Pancreas (tissue), 10 donors: ENCODE results near the gene SYTL3. TPM values are rescaled to one million over a fixed set of nuclear protein-coding genes. Genes with fewer than 3 reads are reported as not detected.

Experiments used
- ATAC-seq, 4 donors: fragments of 200-7000 bp; cut with Tn5 transposase; one replicate each; pipeline versions ENCODE4 v1.8.0 to v1.9.1; 2020; ENCODE audit warnings: mild to moderate bottlenecking in 4 of 4, moderate library complexity in 4 of 4
- DNase-seq, 6 donors: peaks; one replicate each; pipeline ENCODE4 v3.0.0-alpha.2; 2020
- FAIRE-seq: peaks from 2 replicates; lab custom pipeline; 2012; peaks lifted over from hg19 to GRCh38; lab: Jason Lieb, UNC
- H3K27ac ChIP-seq, 4 donors: fragments of 200-600 bp; sonication (generic); 1 replicate in 3 of 4; 2 replicates in 1 of 4; pipeline versions ENCODE4 v1.5.0 to v1.8.0; 2020
- H3K27me3 ChIP-seq, 4 donors: fragments of 200-600 bp; one replicate each; pipeline ENCODE4 v1.8.0; 2021
- H3K36me3 ChIP-seq, 3 donors: fragments of 200-600 bp; sonication (generic) in 1 of 3; one replicate each; pipeline versions ENCODE4 v1.5.0 to v1.8.0; 2020 to 2021
- H3K4me1 ChIP-seq, 3 donors: fragments of 200-600 bp; one replicate each; pipeline ENCODE4 v1.8.0; 2021
- H3K4me3 ChIP-seq, 4 donors: fragments of 200-600 bp; sonication (generic) in 2 of 4; one replicate each; pipeline versions ENCODE4 v1.5.0 to v1.8.0; 2020 to 2021
- H3K9me3 ChIP-seq, 4 donors: fragments of 200-600 bp; one replicate each; pipeline ENCODE4 v1.8.0; 2021
- WGBS, 2 donors: extraction: QIAGEN DNeasy Blood & Tissue Kit; methylation state at CpG; one replicate each; pipeline ENCODE4 v1.1.7; 2013; 5-methylcytosine and 5-hydroxymethylcytosine counted together
- intact Hi-C, 3 donors: fragments of 100-400 bp; cut with DNase I; formaldehyde crosslinking; loops; one replicate each; pipeline versions ENCODE4 v1.11.1 to v1.14.2; 2022
- polyA plus RNA-seq, 2 donors: library from polyadenylated mRNA; stranded (reverse); fragments of 200-250 nt; gene quantifications; one replicate each; pipeline ENCODE4 v1.2.3, GENCODE V29; 2013
- total RNA-seq, 6 donors: library from RNA; stranded (reverse); fragmentation: NEBNext Ultra II Directional in 4 of 6; extraction: Animal tissue kit (Norgen Biotek cat#: 25700) in 4 of 6; gene quantifications; one replicate each; pipeline versions ENCODE4 v1.2.1 to v1.2.4, GENCODE V29; 2021 to 2023
- TF ChIP-seq, protein P1 (sequence below), 4 donors: fragments of 200-600 bp; sonication (generic) in 3 of 4; IDR thresholded peaks; one replicate each; pipeline versions ENCODE4 v1.5.0 to v1.8.0; 2021; ENCODE audit warnings: antibody characterized with exemption in 4 of 4
- donor health status: healthy with polysubstance abuse.
- donor health status: DM: no; HTN: no; CAD: no; lungs with moderate emphysema.
- donor health status: DM: no; HTN: no; CAD: no.
- donor health status: control.
- donor health status: control.
- donor health status: Bipolar disorder and iron deficiency.
- donor health status: DM: yes; HTN: yes; CAD: no.
- donor health status: DM: no; HTN: no; CAD: no.
- donor health status: DM: no; HTN: no; CAD: no.
- donor health status: DM: yes; HTN: yes; CAD: no.

The SYTL3 gene
- total and polyA plus RNA-seq, 8 donors, result 0.28 to 1.9 (median 0.83) TPM

DNA sequence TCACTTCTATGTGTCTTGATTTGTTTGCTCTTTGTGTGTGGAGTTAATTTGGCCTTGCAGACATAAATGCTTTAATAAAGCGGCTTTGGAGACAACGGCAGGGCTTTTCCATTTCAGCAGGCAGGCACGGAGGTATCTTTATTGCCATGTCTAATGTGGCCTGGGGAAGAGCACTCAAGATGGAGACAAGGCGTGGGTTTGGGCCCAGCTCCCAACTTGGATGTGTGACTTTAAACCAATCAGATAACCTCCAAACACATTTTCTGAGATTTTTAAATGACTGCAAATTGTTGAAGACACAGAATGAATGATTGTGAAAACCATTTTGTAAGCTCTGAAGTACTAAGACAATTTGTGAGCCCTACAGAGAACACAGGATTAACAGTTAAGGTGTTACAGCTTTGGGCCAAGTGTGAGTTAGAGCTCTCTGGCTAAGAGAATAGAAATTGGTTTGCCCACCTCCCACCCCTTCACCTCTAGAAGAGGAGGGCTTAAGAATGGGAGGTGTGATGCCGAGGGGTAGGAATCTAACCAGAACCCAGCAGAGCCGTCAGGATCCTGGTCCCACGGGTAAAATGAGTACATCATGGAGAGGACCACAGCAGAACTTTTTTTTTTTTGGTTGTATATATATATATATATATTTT is 14.3 kb upstream of the SYTL3 start:
- no peak for DNase-seq
- Histone ChIP-seq H3K36me3 (peaks cover 0 to 16% (median 0%) of the 10 kb centered on the region in 3 donors), H3K9me3 (no peaks in the 10 kb centered on the region), H3K27ac (no peak overlapping the region), H3K4me3 (no peak overlapping the region), H3K27me3 (no peaks in the 10 kb centered on the region), H3K4me1 (peaks cover 0 to 7% (median 4%) of the 10 kb centered on the region in 3 donors)
- TF ChIP-seq, protein P1, sequence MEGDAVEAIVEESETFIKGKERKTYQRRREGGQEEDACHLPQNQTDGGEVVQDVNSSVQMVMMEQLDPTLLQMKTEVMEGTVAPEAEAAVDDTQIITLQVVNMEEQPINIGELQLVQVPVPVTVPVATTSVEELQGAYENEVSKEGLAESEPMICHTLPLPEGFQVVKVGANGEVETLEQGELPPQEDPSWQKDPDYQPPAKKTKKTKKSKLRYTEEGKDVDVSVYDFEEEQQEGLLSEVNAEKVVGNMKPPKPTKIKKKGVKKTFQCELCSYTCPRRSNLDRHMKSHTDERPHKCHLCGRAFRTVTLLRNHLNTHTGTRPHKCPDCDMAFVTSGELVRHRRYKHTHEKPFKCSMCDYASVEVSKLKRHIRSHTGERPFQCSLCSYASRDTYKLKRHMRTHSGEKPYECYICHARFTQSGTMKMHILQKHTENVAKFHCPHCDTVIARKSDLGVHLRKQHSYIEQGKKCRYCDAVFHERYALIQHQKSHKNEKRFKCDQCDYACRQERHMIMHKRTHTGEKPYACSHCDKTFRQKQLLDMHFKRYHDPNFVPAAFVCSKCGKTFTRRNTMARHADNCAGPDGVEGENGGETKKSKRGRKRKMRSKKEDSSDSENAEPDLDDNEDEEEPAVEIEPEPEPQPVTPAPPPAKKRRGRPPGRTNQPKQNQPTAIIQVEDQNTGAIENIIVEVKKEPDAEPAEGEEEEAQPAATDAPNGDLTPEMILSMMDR (IDR thresholded peaks at IDR 0.05), result no peak
- intact Hi-C loops, result no loop called here
- FAIRE-seq, result no peak
- no peak for ATAC-seq
- WGBS, 2 donors, result 89 to 92% methylated on average over 7 of the region's 7 CpGs

DNA sequence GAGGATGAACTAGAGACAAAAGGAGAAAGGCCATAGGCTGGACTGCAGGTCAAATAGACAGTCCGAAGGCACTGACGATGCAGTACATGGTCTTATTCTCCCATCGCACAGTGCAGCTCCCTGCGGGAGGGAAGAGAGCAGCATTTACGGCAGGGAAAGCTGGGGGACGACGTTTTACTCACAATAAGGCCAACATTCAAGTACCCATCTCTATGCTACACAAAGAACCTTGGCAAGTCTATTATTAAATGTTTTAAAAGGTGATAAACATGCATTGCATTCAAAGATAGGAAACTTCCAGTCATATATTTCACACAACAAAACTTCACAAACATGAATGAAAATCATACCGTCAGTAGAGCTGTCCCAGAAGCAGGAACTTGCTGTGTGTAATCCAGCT is 13.1 kb upstream of the SYTL3 start:
- intact Hi-C loops, result no loop called here
- WGBS, 2 donors, result 86 to 92% methylated on average over 8 of the region's 8 CpGs
- Histone ChIP-seq H3K4me3 (no peak overlapping the region), H3K36me3 (peaks cover 0 to 16% (median 0%) of the 10 kb centered on the region in 3 donors), H3K27ac (no peak overlapping the region), H3K9me3 (no peaks in the 10 kb centered on the region), H3K27me3 (no peaks in the 10 kb centered on the region), H3K4me1 (peaks cover 0 to 9% (median 4%) of the 10 kb centered on the region in 3 donors)
- DNase-seq (no peak), FAIRE-seq (no peak), ATAC-seq (no peak)
- TF ChIP-seq, protein P1 (IDR thresholded peaks at IDR 0.05), result no peak

GRCh38 chr6:158638324-158638854 is 11.5 kb upstream of the SYTL3 start:
- Histone ChIP-seq H3K9me3 (no peaks in the 10 kb centered on the region), H3K27ac (no peak overlapping the region), H3K36me3 (peaks cover 0 to 8% (median 0%) of the 10 kb centered on the region in 3 donors), H3K27me3 (no peaks in the 10 kb centered on the region), H3K4me1 (peaks cover 2 to 17% (median 12%) of the 10 kb centered on the region in 3 donors), H3K4me3 (no peak overlapping the region)
- ATAC-seq, result no peak
- 59 to 63% methylated on average over 3 of the region's 3 CpGs for WGBS, 2 donors
- intact Hi-C loops, result no loop called here
- no peak for DNase-seq
- TF ChIP-seq, protein P1 (IDR thresholded peaks at IDR 0.05), result no peak
- FAIRE-seq, result no peak

DNA sequence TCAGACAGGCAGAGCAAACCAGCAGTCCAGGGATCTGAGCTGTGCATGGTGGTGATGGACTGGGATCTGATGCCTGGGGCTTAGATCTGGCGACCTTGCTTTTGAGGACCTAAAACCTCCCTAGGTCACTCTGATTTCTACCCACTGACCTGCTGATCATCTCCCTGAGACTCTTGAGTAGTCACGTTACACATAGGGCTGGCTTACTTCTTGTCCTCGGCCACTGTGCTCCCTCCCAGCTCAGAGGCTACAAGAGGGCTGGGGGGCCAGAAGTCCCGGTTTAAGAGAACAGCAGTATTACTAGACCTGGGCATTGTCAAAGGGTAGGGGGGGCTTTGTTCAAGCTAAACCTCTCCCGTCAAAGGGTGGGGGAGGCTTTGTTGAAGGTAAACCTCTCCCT is 10.8 kb upstream of the SYTL3 start:
- H3K36me3 ChIP-seq, result peaks cover 0 to 4% (median 0%) of the 10 kb centered on the region in 3 donors
- no peak for FAIRE-seq
- DNase-seq, result no peak

More for the DNA sequence above, 10.8 kb upstream of the SYTL3 start:
- Histone ChIP-seq H3K4me3 (no peak overlapping the region), H3K4me1 (peaks cover 3 to 20% (median 15%) of the 10 kb centered on the region in 3 donors), H3K27me3 (no peaks in the 10 kb centered on the region), H3K9me3 (no peaks in the 10 kb centered on the region), H3K27ac (no peak overlapping the region)
- intact Hi-C loops, result no loop called here
- 86 to 88% methylated on average over 5 of the region's 5 CpGs for whole genome bisulfite sequencing, 2 donors
- TF ChIP-seq, protein P1 (IDR thresholded peaks at IDR 0.05), result no peak
- no peak for ATAC-seq
